Stimulated activated memory B cell treated with anti-CD40 and anti-IgM and Interleukin-4, amounts not matched to agents 10 μg/mL and 1 μg/mL and 100 μg/mL, for 72 hours (primary cell): ENCODE results near the gene UBE2G2.

Source experiments
- ATAC-seq: fragments of 150-1000 bp; cut with Tn5 transposase; 2 replicates; pipeline ENCODE4 v1.10.0; 2021
- H3K27ac Mint-ChIP-seq: one replicate; pipeline ENCODE4 v1.8.0; 2022; ENCODE audit warnings: mild to moderate bottlenecking, mixed read lengths
- H3K27me3 Mint-ChIP-seq: one replicate; pipeline ENCODE4 v1.8.0; 2022; ENCODE audit warnings: mixed read lengths
- H3K36me3 Mint-ChIP-seq: one replicate; pipeline ENCODE4 v1.8.0; 2022; ENCODE audit warnings: mixed read lengths
- H3K4me1 Mint-ChIP-seq: one replicate; pipeline ENCODE4 v1.8.0; 2022; ENCODE audit warnings: mixed read lengths
- H3K4me3 Mint-ChIP-seq: one replicate; pipeline ENCODE4 v1.8.0; 2022; ENCODE audit warnings: mild to moderate bottlenecking, moderate library complexity, mixed read lengths
- H3K9me3 Mint-ChIP-seq: one replicate; pipeline ENCODE4 v1.8.0; 2022; ENCODE audit warnings: mixed read lengths

The UBE2G2 gene, protein sequence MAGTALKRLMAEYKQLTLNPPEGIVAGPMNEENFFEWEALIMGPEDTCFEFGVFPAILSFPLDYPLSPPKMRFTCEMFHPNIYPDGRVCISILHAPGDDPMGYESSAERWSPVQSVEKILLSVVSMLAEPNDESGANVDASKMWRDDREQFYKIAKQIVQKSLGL

DNA sequence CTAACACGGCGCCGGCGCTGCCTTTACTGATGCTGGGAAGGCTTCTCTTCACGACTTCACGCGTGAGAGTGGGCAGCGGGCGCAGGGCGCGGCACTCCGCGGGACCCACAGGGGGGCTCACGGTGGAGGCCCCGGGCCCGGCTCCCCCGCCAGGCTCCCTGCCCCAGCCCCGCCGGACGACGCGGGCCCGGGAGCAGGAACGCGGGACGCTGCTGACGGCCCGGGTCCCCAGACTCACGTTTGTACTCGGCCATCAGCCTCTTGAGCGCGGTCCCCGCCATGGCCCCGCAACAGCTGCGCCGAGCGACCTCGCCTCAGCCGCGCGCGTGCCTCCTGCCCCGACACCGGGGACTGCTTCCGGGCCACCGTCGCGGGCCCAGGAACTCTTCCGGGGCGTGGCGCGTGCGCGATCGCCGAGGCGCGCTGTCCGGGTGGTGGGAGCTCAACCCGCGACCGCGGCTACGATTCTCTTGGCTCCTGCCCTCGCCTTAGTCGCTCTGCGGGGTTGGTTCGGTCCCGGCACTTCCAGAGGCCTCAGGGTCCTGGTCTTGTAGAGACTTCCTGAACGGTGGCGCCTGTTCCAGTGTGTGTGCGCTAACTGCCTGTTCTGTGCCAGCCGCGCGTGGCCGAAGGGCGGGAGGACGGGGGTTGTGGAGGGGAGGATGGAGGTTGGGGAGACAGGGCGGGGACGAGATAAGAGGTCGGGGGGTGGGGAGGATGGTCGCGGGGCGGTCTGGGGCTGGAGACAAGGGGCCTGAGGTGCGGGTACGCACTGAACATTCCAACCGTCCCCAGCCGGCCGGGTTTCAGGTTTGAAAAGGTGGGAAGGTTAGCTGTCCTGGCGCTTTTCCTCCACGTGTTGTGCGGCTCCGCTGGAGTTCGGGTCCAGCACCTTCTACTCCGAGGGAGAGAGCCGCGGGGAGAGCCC, at the start of gene UBE2G2:
TSS of gene UBE2G2 (minus strand) at position 353 of the 928 bp plus-strand sequence. CDS start at position 281, 72 bp downstream.
- Mint-ChIP-seq H3K27me3 (no peaks in the 10 kb centered on the region), H3K9me3 (no peaks in the 10 kb centered on the region), H3K27ac (peak within 1 kb of the TSS; percentile 85), H3K4me3 (peak within 1 kb of the TSS; percentile 95), H3K36me3 (peaks cover 36% of the 10 kb centered on the region), H3K4me1 (peaks cover 43% of the 10 kb centered on the region)
- peak; percentile 98 for ATAC-seq

DNA sequence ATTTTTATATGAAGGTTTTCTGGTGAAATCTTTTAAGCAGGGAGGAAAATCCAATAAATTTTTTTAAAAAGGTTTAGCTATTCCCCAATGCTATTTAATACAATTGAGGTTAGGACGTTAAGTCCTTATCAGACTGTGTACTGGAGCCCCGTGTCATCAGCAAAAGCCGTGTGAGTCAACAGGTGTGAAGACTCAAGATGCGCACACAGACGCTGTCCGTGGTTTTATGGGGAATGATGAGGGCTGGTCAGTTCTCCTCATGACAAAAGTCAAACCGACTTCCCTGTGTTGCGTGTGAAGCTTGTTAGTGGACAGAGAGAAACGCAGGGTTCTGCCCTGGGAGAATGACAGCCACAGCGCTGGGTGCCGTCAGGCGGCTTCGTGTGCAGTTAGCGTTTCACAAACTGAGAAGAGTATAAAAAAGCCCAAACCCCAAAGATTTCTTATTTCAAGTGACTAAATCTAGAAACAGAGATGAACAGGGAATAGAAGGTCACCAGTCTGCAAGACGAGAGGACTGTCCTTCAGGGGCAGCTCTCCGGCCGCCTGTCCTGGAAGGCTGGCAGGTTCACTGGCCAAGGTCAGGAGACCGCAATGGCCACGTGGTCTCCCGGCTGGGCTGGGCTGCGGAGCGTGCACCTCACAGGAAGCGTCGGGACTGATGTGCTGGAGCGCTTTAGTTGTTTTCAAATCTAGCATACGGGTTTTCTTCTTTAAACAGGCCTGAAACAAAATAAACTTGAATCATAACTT, 49.5 kb upstream of the UBE2G2 start:
- Mint-ChIP-seq H3K27ac (no peak overlapping the region), H3K9me3 (no peaks in the 10 kb centered on the region), H3K27me3 (no peaks in the 10 kb centered on the region), H3K4me3 (no peak overlapping the region), H3K4me1 (peaks cover 10% of the 10 kb centered on the region), H3K36me3 (peaks cover 45% of the 10 kb centered on the region)
- no peak for ATAC-seq

DNA sequence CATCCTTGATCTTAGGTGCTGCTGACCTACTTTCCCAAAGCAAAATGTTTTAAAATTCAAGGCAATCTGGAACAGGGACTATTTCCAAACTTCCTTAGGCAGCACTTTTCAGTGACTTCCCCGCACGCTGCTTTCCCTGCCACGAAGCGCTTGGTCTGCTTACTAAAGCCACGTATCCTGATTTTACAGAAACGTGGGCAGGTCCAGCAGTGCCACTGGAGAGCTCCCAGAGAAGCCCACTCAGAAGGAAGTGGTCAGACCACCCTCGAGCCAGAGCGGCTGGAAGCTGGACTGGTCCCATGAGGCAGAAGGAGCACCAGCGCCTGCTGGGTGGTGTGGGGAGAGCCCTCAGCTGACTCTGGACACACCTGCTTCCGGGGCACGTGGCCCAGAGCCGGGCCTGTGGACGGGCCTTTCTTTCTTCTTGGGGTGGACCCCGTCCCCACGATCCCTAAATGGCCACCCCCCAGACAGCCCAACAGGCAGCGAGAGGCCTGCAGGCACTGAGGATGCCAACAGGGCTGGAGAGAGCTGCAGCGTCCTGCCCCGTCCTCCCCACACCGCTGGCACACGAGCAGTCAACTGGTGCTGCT, 48.7 kb upstream of the UBE2G2 start:
- H3K4me1 Mint-ChIP-seq = peaks cover 12% of the 10 kb centered on the region
- no peak overlapping the region for H3K27ac Mint-ChIP-seq
- H3K9me3 Mint-ChIP-seq = no peaks in the 10 kb centered on the region
- peaks cover 3% of the 10 kb centered on the region for H3K27me3 Mint-ChIP-seq
- ATAC-seq = no peak
- H3K4me3 Mint-ChIP-seq = no peak overlapping the region
- peaks cover 39% of the 10 kb centered on the region for H3K36me3 Mint-ChIP-seq

DNA sequence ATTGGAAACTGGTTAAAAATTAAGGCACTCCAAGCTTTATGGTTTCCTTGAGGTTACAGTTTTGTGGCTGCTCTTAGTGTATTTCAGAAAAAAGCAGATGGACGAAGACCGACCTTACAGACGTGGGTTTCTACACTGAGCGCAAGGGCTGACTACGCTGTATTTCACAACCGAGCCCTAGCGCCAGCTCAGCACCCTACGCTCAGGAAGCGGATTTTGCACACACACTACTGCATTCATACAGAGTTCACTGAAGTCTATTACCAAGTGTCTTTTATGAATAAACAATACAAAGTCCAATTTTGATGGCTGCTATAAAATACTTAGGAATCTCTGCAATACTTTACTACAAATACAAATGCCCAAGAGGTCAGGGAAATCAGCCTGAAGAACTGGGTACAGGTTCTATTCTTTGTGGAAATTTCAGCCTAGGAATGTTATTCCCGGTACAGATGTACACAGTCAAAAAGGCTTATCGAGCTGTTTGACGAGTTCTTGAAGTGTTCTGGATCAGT, 48.1 kb upstream of the UBE2G2 start:
- ATAC-seq = no peak
- Mint-ChIP-seq H3K27me3 (peaks cover 9% of the 10 kb centered on the region), H3K4me1 (peaks cover 13% of the 10 kb centered on the region), H3K27ac (no peak overlapping the region), H3K9me3 (no peaks in the 10 kb centered on the region), H3K4me3 (no peak overlapping the region), H3K36me3 (peaks cover 32% of the 10 kb centered on the region)

DNA sequence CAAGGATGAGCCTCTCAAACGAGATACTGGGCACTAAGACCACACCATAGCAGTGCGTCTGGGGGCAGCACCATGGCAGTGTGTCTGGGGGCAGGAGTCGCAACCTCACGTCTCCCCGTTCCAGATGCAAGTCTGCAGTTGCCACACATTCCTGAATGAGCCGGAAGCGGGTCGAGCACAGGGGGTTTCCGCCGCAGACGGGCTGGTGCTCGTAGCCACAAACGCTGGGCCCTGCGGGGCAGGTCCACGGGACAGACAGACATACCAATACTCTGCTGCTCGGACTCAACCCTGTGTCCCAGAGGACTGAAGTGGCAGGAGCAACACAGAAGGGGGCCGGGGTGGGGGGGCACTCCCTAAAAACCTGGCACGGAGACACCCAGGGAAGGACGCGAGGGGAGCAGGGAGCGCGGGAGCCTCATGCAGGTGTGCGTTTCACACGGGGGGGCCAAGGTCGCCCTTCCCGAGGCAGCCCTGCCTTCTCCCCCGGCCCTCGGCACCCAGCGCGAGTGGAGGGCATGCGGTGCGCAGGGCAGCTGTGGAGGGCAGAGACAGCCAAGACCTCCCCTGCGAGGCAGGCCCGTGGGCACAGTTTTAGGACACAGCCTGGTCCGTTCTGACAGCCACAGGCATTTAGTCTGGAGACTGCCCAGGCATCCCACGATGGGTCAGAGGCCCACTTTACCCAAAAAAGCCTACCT, 47.4 kb upstream of the UBE2G2 start:
- no peak for ATAC-seq
- peaks cover 17% of the 10 kb centered on the region for H3K4me1 Mint-ChIP-seq
- no peak overlapping the region for H3K4me3 Mint-ChIP-seq
- peaks cover 16% of the 10 kb centered on the region for H3K27me3 Mint-ChIP-seq
- peaks cover 25% of the 10 kb centered on the region for H3K36me3 Mint-ChIP-seq
- no peaks in the 10 kb centered on the region for H3K9me3 Mint-ChIP-seq
- H3K27ac Mint-ChIP-seq = no peak overlapping the region

DNA sequence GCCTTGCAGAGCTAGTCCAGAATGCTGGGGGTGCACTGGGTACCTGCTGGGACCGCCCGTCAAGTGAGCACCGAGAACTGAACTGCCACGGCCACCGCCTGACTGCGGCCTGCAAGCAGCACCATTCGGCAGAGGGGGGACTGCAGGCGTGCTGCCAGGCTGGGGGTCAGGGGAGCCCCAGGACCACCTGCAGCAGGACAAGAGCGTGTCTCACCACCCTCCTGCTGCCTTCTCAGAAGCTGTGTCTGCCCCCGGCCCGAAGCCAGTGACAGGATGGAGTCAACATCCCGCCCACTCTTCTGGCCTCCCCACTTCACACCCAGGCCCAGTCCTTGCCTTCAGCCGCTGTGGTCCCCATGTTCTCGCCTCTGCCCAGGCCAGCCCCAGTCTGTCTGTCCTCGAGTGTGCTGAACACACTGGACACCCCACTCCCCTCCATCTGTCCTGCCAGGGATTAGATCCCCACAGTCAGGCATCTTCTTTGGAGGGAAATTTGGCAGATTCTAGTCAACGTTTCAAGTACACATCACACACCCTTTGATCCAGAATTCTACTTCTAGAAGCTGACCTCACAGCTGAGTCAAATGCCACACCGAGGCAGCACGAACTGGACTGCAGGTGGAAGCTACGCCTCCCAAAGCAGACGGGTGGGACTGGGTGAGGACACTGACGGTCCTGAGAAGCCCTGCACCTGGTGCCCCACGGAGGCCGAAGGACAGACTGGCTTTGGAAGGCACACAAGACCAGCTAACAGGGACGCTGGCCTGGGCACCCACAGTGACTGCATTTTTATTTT, 45.8 kb upstream of the UBE2G2 start:
- no peaks in the 10 kb centered on the region for H3K9me3 Mint-ChIP-seq
- peaks cover 17% of the 10 kb centered on the region for H3K4me1 Mint-ChIP-seq
- no peak for ATAC-seq
- H3K27ac Mint-ChIP-seq = no peak overlapping the region
- no peak overlapping the region for H3K4me3 Mint-ChIP-seq
- peaks cover 31% of the 10 kb centered on the region for H3K27me3 Mint-ChIP-seq
- H3K36me3 Mint-ChIP-seq = peaks cover 18% of the 10 kb centered on the region

DNA sequence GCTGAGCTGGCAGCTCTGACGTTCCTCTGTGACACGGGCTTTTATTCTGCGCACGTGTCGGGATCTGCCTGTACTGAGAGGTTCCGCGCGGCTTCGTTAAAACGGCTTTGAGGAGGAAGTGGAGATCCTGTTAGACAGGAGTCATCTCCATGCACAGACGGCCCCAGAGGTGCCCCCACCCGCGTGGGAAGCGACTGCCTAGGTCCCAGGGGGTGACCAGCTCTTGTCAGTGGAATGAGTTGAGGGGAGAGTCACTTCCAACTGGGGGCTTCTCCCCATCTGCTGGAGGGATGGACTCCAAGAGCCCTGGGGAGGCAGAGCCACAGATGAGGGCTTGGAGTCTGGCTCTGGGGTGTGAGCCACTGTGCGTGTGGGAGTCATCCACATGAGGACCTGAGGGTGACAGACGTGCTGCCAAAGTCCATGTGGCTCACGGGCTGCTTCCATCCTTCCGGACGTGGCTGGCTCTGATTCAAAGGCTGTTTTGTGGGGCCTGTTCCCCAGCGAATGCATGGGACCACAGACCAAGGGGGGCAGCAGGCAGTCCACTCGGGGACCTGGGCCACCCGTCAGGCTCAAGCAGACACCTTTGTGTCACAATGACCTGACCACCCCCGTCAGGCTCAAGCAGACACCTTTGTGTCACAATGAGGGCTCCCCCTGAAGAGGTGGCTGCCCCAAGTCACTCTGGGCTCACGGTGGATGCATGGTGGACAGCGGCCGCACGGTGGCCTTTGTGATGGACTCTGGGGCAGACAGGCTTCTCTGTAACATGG, 45.1 kb upstream of the UBE2G2 start:
- peak overlapping the region; percentile 53 for H3K4me3 Mint-ChIP-seq
- peak; percentile 75 for ATAC-seq
- H3K36me3 Mint-ChIP-seq = peaks cover 18% of the 10 kb centered on the region
- peak overlapping the region; percentile 52 for H3K27ac Mint-ChIP-seq
- peaks cover 17% of the 10 kb centered on the region for H3K4me1 Mint-ChIP-seq
- H3K9me3 Mint-ChIP-seq = no peaks in the 10 kb centered on the region
- H3K27me3 Mint-ChIP-seq = peaks cover 39% of the 10 kb centered on the region

DNA sequence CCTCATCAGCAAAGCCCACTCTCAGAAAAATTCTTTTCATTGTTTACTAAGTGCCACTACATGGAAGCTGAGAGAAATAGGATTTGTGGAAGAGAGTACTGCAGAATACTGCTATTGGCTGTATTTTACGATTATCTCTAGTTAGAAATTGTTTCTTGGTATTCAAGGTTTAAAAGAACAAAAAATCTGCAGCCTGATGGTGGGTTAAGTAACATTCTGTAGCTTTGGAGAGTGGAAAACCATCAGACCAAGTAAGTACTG, 44.5 kb upstream of the UBE2G2 start:
- Mint-ChIP-seq H3K4me1 (peaks cover 17% of the 10 kb centered on the region), H3K4me3 (peak overlapping the region; percentile 53), H3K27ac (peak overlapping the region; percentile 52), H3K27me3 (peaks cover 44% of the 10 kb centered on the region), H3K9me3 (no peaks in the 10 kb centered on the region), H3K36me3 (peaks cover 15% of the 10 kb centered on the region)
- ATAC-seq = no peak

DNA sequence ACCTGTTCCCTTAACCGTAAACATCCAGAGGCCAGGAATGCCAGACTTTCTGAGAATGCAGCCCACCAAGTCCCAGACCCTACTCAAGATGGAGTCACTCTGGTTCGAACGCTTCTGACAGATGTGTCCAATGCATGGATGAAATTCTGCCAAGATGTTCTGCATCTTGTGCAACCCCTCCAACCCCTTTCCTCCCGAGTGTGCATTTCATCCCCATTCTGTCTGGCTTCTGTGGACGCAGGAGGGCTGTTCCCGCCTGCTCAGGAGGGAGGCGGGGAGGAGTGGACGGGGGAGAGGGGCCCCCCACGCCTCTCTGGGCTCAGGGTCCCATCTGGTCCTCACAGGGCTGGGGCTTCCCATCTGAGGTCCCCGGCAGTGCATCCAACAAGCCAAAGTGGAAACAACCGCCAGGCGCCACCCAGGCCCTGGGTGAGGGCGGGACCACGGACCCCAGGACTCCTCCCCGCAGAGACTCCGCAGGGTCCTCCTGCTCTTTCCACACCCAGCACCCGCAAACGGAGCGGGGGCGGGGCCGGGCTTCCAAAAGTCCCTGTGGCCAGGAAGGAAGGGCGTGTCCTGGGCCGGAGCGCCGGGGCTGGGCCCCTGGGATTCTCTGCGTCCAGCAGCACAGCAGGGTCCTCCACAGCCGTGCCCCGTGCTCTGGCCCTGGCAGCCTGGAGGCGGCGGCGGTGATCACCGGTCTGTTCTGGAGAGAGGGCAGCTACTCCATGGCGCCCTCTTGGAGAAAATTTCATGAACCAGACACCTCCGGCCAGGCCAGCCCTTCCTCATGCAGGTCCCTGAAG, 44.0 kb upstream of the UBE2G2 start:
- no peaks in the 10 kb centered on the region for H3K9me3 Mint-ChIP-seq
- H3K27ac Mint-ChIP-seq = peak overlapping the region; percentile 52
- H3K27me3 Mint-ChIP-seq = peaks cover 50% of the 10 kb centered on the region
- peak overlapping the region; percentile 53 for H3K4me3 Mint-ChIP-seq
- ATAC-seq = peak; percentile 74
- peaks cover 17% of the 10 kb centered on the region for H3K4me1 Mint-ChIP-seq
- H3K36me3 Mint-ChIP-seq = peaks cover 10% of the 10 kb centered on the region

DNA sequence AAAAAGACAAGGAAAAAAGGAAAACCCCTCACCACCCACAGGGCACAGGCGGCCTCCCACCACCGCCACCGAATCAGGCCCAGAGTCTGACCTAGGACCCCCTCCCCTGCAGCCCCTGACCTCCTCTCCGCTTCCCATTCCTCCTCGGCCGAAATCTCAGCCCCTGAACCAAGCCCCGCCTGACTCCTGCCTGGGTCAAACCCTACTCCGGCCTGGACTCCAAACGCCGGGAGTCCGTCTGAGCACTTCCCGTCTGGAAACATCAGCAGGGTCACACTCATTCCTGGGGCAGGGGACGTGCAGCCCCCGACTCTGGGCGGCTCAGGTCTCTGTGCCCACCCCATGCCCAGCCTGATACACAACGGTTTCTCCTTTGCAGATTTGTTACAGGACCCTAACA, 42.6 kb upstream of the UBE2G2 start:
- peaks cover 63% of the 10 kb centered on the region for H3K27me3 Mint-ChIP-seq
- H3K4me1 Mint-ChIP-seq = peaks cover 17% of the 10 kb centered on the region
- no peak overlapping the region for H3K27ac Mint-ChIP-seq
- H3K9me3 Mint-ChIP-seq = no peaks in the 10 kb centered on the region
- H3K36me3 Mint-ChIP-seq = peaks cover 7% of the 10 kb centered on the region
- no peak for ATAC-seq
- no peak overlapping the region for H3K4me3 Mint-ChIP-seq

DNA sequence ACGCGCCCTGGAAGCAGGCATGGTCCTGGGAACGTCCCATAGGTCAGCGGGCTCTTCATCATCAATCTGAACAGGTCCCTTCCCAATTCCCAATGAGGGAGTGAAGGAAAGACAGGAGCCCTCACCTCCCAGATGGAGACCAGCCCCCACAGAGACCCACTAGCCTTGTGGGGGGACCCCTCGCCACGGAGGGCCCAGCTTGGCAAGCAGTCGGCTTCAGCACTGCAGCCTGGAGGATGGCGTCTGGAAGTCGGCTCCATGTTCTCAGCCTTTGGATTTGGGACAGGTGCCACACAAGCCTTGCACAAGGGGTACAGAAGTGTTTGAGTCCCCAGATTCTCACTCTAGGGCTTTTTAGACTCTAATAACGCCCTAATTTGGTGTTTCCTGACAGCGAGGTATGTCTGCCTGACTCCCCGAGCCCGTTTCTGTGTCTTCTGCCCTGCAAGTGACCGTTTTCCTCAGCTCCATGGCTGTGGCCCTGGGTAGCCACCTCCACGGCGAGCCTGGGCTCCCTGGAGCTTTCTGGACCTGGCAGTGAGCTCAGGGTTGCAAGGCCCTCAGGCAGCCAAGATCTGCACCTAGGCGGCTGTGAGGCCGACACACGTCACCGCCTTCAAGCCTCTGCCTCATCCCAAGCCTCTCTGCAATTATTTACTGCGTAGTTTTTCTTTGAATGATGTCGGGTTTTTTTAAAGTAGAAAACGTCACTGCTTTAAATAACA, 41.3 kb upstream of the UBE2G2 start:
- peaks cover 74% of the 10 kb centered on the region for H3K27me3 Mint-ChIP-seq
- no peak for ATAC-seq
- peaks cover 23% of the 10 kb centered on the region for H3K4me1 Mint-ChIP-seq
- H3K9me3 Mint-ChIP-seq = no peaks in the 10 kb centered on the region
- no peak overlapping the region for H3K27ac Mint-ChIP-seq
- H3K36me3 Mint-ChIP-seq = no peaks in the 10 kb centered on the region
- no peak overlapping the region for H3K4me3 Mint-ChIP-seq

DNA sequence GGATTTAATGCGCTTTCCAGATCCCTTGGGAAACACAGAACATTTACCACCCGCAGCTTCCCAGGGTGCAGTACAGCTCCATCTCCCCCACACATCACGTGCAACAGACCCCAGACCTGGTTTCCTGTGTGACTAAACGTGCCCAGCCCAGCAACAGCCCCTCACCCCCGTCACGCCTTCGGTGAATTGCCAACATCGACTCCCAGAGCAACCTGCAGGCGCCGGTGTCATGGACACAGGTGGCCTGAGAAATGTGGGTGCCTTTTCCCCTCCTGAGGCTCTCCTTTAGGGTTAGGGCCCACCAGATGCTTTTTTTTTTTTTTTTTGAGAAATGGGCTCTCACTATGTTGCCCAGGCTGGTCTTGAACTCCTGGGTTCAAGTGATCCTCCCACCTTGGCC, 40.5 kb upstream of the UBE2G2 start:
- H3K4me1 Mint-ChIP-seq = peaks cover 28% of the 10 kb centered on the region
- no peak overlapping the region for H3K4me3 Mint-ChIP-seq
- ATAC-seq = no peak
- H3K9me3 Mint-ChIP-seq = no peaks in the 10 kb centered on the region
- H3K27me3 Mint-ChIP-seq = peaks cover 82% of the 10 kb centered on the region
- no peak overlapping the region for H3K27ac Mint-ChIP-seq
- H3K36me3 Mint-ChIP-seq = no peaks in the 10 kb centered on the region
